Gastrocnemius medialis (tissue), 4 donors: ENCODE results near the gene MRPL20. TPM values are rescaled to one million over a fixed set of nuclear protein-coding genes. Genes with fewer than 3 reads are reported as not detected.

Experiments used
- ATAC-seq, 2 donors: fragments of 150-250 bp; one replicate each; pipeline ENCODE4 v1.9.1; 2016
- DNase-seq, 2 donors: peaks; one replicate each; pipeline ENCODE4 v3.0.0-alpha.2; 2019
- H3K27ac ChIP-seq, 4 donors: fragments of 200-600 bp; sonication (generic); 1 replicate in 1 of 4; 2 replicates in 3 of 4; pipeline ENCODE4 v1.5.1; 2016 to 2018; ENCODE audit warnings: mild to moderate bottlenecking in 2 of 4, moderate library complexity in 1 of 4
- H3K27me3 ChIP-seq, 3 donors: fragments of 200-600 bp; sonication (generic) in 2 of 3; 1 replicate in 1 of 3; 2 replicates in 2 of 3; pipeline versions ENCODE4 v1.5.1 to v1.6.0; 2016 to 2019; ENCODE audit warnings: mild to moderate bottlenecking in 1 of 3, moderate library complexity in 1 of 3
- H3K36me3 ChIP-seq, 2 donors: fragments of 200-600 bp; sonication (generic) in 1 of 2; one replicate each; pipeline ENCODE4 v1.5.1; 2017 to 2018
- H3K4me1 ChIP-seq, 2 donors: fragments of 200-600 bp; sonication (generic) in 1 of 2; one replicate each; pipeline ENCODE4 v1.5.1; 2016 to 2017; ENCODE audit warnings: mild to moderate bottlenecking in 2 of 2
- H3K4me3 ChIP-seq, 4 donors: fragments of 200-600 bp; sonication (generic) in 3 of 4; 1 replicate in 1 of 4; 2 replicates in 3 of 4; pipeline ENCODE4 v1.5.1; 2016 to 2019; ENCODE audit warnings: mild to moderate bottlenecking in 2 of 4
- H3K9me3 ChIP-seq, 3 donors: fragments of 200-600 bp; sonication (generic) in 2 of 3; 1 replicate in 1 of 3; 2 replicates in 2 of 3; pipeline ENCODE4 v1.5.1; 2016 to 2019
- POLR2A ChIP-seq, 2 donors: fragments of 450-650 bp; IDR thresholded peaks; one replicate each; pipeline ENCODE4 v1.6.1; 2017; ENCODE audit warnings: antibody characterized with exemption in 2 of 2, mild to moderate bottlenecking in 2 of 2, moderate library complexity in 2 of 2
- in situ Hi-C, 4 donors: fragments of 200-750 bp; cut with MboI; loops; one replicate each; pipeline versions ENCODE4 v1.15.0 to v1.8.0; 2017; ENCODE audit warnings: low sequenced_read_pairs in 4 of 4
- intact Hi-C: fragments of 100-400 bp; cut with DNase I; formaldehyde crosslinking; loops from one replicate; pipeline ENCODE4 v1.15.1; 2023; ENCODE audit warnings: low total_unique reads
- total RNA-seq, 4 donors: library from RNA; depleted of rRNA; stranded (reverse); fragments of >200 nt; gene quantifications; one replicate each; pipeline versions ENCODE4 v1.1.0 to v1.2.3, GENCODE V29; 2016
- TF ChIP-seq, protein P1 (sequence below), 5 experiments: fragments of 450-650 bp in 3 of 5; fragments of 200-600 bp in 2 of 5; sonication (generic) in 2 of 5; IDR thresholded peaks in 4 of 5; conservative IDR thresholded peaks in 1 of 5; 1 replicate in 4 of 5; 2 replicates in 1 of 5; pipeline ENCODE4 v1.5.1; 2016 to 2019; ENCODE audit warnings: antibody characterized with exemption in 5 of 5, mild to moderate bottlenecking in 3 of 5, moderate library complexity in 3 of 5

Gene MRPL20
- total RNA-seq, 4 donors from 2014 or later: 167 to 260 (median 203) TPM

DNA sequence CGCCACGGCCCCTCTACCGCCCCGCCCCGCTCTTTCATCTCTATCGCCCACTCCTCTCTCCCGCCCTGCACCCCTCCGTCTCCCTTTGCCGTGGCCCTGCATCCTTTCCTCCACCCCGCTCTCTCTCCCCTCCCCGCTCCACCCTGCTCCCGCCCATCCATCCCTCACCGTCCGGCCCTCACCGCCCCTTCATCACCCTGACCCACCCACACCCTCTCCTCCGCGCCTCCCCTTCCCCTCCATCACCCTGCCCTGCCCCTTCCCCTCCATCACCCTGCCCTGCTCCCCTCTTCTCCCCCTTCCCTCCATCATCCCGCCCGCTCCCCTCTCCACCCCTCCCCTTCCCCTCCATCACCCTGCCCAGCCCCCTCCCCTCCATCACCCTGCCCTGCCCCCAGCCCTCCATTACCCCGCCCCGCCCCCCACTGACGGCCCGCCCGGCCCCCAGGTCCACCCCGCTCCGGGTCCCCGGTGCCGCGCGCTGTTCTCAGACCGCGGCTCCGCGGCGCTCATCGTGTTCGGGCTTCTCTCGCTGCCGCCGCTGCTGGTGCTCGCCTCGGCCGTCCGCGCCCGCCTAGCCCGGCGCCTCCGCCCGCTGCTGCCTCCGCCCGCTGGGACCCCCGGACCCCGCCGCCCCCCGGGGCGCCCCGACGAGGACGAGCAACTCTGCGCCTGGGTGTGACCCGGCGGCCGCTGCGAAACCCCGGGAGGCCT lies 20.2 kb upstream of the MRPL20 start:
- H3K27ac ChIP-seq: peak overlapping the region in 1 of 4 donors; percentile 18
- TF ChIP-seq POLR2A (IDR thresholded peaks at IDR 0.05): no peak
- TF ChIP-seq, protein P1, sequence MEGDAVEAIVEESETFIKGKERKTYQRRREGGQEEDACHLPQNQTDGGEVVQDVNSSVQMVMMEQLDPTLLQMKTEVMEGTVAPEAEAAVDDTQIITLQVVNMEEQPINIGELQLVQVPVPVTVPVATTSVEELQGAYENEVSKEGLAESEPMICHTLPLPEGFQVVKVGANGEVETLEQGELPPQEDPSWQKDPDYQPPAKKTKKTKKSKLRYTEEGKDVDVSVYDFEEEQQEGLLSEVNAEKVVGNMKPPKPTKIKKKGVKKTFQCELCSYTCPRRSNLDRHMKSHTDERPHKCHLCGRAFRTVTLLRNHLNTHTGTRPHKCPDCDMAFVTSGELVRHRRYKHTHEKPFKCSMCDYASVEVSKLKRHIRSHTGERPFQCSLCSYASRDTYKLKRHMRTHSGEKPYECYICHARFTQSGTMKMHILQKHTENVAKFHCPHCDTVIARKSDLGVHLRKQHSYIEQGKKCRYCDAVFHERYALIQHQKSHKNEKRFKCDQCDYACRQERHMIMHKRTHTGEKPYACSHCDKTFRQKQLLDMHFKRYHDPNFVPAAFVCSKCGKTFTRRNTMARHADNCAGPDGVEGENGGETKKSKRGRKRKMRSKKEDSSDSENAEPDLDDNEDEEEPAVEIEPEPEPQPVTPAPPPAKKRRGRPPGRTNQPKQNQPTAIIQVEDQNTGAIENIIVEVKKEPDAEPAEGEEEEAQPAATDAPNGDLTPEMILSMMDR (IDR thresholded peaks at IDR 0.05 in 4 of 5, conservative IDR thresholded peaks at IDR 0.05 in 1 of 5): no peak
- DNase-seq: no peak
- H3K27me3 ChIP-seq: peaks cover 2 to 9% (median 4%) of the 10 kb centered on the region in 3 donors
- H3K4me1 ChIP-seq: peaks cover 21 to 27% of the 10 kb centered on the region in 2 donors
- ATAC-seq: no peak
- in situ Hi-C loops (no loop called here), intact Hi-C loops (no loop called here)
- H3K4me3 ChIP-seq: peak overlapping the region in 3 of 4 donors; percentile 28 to 42 (median 32)
- no peaks in the 10 kb centered on the region for H3K36me3 ChIP-seq
- no peaks in the 10 kb centered on the region for H3K9me3 ChIP-seq

DNA sequence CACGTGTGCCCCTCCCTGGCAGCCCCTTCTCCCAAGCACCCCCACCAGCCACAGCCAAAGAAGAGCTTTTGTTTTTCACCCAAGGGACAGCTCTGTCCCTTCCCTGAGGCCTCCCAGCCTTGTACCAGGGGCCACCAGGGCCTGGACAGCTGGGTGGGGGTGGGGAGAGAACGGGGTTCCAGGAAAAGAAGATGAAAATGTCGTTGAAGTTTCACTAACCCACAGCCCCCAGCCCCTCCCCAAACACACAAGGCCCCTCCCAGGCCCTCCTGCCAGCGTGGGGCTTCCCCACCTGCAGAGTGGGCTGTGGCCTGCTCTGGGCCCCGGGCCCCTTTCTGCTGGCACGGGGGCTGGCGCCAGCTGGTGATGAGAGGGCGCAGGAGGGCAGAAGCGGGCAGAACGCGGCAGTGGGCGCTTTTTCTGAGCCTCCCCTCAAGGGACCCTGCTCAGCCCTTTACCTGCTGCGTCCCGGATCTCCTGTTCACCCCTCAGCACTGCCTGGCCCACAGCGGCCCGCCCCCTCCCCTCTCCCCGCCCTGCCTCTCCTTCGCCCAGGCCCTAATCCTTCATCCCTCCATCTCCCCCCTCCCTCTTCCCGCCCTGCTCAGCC lies 19.5 kb upstream of the MRPL20 start:
- Histone ChIP-seq H3K4me1 (peaks cover 20 to 21% of the 10 kb centered on the region in 2 donors), H3K27me3 (peaks cover 2 to 9% (median 4%) of the 10 kb centered on the region in 3 donors), H3K27ac (no peak overlapping the region), H3K36me3 (no peaks in the 10 kb centered on the region), H3K4me3 (no peak overlapping the region), H3K9me3 (no peaks in the 10 kb centered on the region)
- ATAC-seq: no peak
- TF ChIP-seq, protein P1 (IDR thresholded peaks at IDR 0.05 in 4 of 5, conservative IDR thresholded peaks at IDR 0.05 in 1 of 5): no peak
- TF ChIP-seq POLR2A (IDR thresholded peaks at IDR 0.05): no peak
- no peak for DNase-seq
- intact Hi-C loops: no loop called here
- in situ Hi-C loops: no loop called here

DNA sequence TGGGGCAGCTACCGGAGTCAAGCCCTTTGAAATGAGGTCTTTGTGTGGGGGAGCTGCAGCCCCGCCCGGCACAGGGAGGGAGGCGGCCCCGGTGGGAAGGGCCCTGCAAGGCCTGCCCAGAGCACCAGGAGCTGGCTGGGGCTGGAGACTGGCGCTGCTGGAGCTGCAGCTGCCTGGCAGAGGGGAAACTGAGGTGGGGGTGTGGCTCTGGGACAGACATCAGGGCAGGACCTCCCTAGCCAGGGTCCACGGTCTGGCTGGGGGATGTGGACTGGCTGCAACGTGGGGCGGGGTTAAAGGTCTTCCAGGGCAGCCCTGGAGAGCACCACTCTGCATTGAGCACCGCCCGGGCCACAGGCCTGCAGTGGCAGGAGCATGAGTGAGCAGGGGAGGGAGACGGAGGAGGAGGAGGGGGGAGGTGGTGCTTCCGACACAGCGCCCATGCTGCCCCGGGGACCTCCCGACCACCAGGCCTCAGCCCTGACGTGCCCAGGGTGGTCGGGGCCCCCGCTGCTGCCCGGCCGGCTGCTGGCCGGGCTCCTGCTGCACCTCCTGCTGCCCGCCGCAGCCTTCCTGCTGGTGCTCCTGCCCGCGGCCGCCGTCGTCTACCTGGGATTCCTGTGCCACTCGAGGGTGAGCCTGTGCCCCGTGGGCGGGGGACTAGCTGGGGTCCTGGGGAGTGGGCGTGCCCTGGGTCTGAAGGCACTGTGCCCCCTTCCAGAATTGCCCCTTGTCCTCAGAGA lies 18.8 kb upstream of the MRPL20 start:
- DNase-seq (no peak), ATAC-seq (no peak)
- Histone ChIP-seq H3K27me3 (peaks cover 2 to 9% (median 4%) of the 10 kb centered on the region in 3 donors), H3K4me1 (peaks cover 14% of the 10 kb centered on the region in 2 donors), H3K36me3 (no peaks in the 10 kb centered on the region), H3K27ac (no peak overlapping the region), H3K9me3 (no peaks in the 10 kb centered on the region), H3K4me3 (no peak overlapping the region)
- in situ Hi-C loops (no loop called here), intact Hi-C loops (no loop called here)
- TF ChIP-seq, protein P1 (IDR thresholded peaks at IDR 0.05 in 4 of 5, conservative IDR thresholded peaks at IDR 0.05 in 1 of 5): no peak
- TF ChIP-seq POLR2A (IDR thresholded peaks at IDR 0.05): no peak

DNA sequence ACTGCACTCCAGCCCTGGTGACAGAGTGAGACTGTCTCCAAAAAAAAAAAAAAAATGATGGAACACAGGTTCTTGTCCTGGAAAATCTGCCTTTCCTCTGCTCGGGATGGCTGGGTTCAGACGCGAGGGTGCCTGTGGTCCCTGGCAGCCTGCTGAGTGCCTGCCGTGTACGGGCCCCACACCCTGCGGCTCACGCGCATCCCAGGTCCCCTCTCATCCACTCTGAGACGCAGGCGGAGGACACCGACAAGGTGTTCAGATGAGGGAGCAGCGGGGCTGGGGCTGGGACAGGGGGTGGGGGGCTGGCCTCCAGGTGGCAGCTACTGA lies 18.3 kb upstream of the MRPL20 start:
- DNase-seq: no peak
- ATAC-seq: no peak
- in situ Hi-C loops: no loop called here

More for the DNA sequence above, 18.3 kb upstream of the MRPL20 start:
- no peak overlapping the region for H3K4me3 ChIP-seq
- no peak overlapping the region for H3K27ac ChIP-seq
- H3K27me3 ChIP-seq: peaks cover 2 to 9% (median 4%) of the 10 kb centered on the region in 3 donors
- H3K36me3 ChIP-seq: no peaks in the 10 kb centered on the region
- H3K4me1 ChIP-seq: peaks cover 10 to 12% of the 10 kb centered on the region in 2 donors
- H3K9me3 ChIP-seq: no peaks in the 10 kb centered on the region
- intact Hi-C loops: no loop called here
- TF ChIP-seq POLR2A (IDR thresholded peaks at IDR 0.05): no peak
- TF ChIP-seq, protein P1 (IDR thresholded peaks at IDR 0.05 in 4 of 5, conservative IDR thresholded peaks at IDR 0.05 in 1 of 5): no peak
